HCT116 (cell line): ENCODE data around the gene ACOD1.

Experiments used
- CEBPB ChIP-seq: IDR thresholded peaks from 2 replicates; pipeline ENCODE4 v1.6.1; 2012; ENCODE audit warnings: low read depth
- ELF1 ChIP-seq: IDR thresholded peaks from 2 replicates; pipeline ENCODE4 v1.6.1; 2012; ENCODE audit warnings: low read depth, borderline replicate concordance
- FOSL1 ChIP-seq: IDR thresholded peaks from 2 replicates; pipeline ENCODE4 v1.6.1; 2012; ENCODE audit warnings: low read depth
- JUND ChIP-seq: IDR thresholded peaks from 2 replicates; pipeline ENCODE4 v1.6.1; 2012
- POLR2A ChIP-seq: IDR thresholded peaks from 2 replicates; pipeline ENCODE4 v1.7.0; 2011; ENCODE audit warnings: borderline replicate concordance; ENCODE audit not compliant: insufficient read depth, insufficient read length; ENCODE audit errors: extremely low read depth
- RAD21 ChIP-seq: IDR thresholded peaks from 2 replicates; pipeline ENCODE4 v1.6.1; 2012; ENCODE audit warnings: low read depth, mild to moderate bottlenecking
- SP1 ChIP-seq: IDR thresholded peaks from 2 replicates; pipeline ENCODE4 v1.6.1; 2012; ENCODE audit warnings: low read depth
- SRF ChIP-seq: IDR thresholded peaks from 2 replicates; pipeline ENCODE4 v1.6.1; 2012; ENCODE audit warnings: low read depth
- YY1 ChIP-seq: IDR thresholded peaks from 2 replicates; pipeline ENCODE4 v1.6.1; 2011; ENCODE audit warnings: low read length, low read depth, moderate library complexity, mild to moderate bottlenecking; ENCODE audit not compliant: insufficient replicate concordance; ENCODE audit errors: extremely low read depth
- ZNF274 ChIP-seq: fragments of 200-500 bp; sonication (Bioruptor generic); IDR thresholded peaks from 2 replicates; pipeline ENCODE4 v1.6.1; 2014; ENCODE audit warnings: mild to moderate bottlenecking, low read depth, low read length, inconsistent platforms
- TF ChIP-seq, protein P1 (sequence below), 3 experiments: fragments of 200-600 bp in 1 of 3; sonication (generic) in 1 of 3; IDR thresholded peaks in 2 of 3; conservative IDR thresholded peaks in 1 of 3; 2 replicates each; pipeline ENCODE4 v1.5.1; 2012 to 2017; ENCODE audit warnings: low read depth in 2 of 3, low read length in 2 of 3, antibody characterized with exemption in 1 of 3, borderline replicate concordance in 1 of 3, control low read depth in 1 of 3, mild to moderate bottlenecking in 1 of 3, mixed read lengths in 1 of 3, mixed run types in 1 of 3, moderate library complexity in 1 of 3; ENCODE audit not compliant: insufficient read depth in 1 of 3
- TF ChIP-seq, protein P2 (sequence below): IDR thresholded peaks from 2 replicates; pipeline ENCODE4 v1.6.1; 2012
- TF ChIP-seq, protein P3 (sequence below): IDR thresholded peaks from 2 replicates; pipeline ENCODE4 v1.6.1; 2012; ENCODE audit warnings: low read depth
- TF ChIP-seq, protein P4 (sequence below): IDR thresholded peaks from 2 replicates; pipeline ENCODE4 v1.6.1; 2012

DNA sequence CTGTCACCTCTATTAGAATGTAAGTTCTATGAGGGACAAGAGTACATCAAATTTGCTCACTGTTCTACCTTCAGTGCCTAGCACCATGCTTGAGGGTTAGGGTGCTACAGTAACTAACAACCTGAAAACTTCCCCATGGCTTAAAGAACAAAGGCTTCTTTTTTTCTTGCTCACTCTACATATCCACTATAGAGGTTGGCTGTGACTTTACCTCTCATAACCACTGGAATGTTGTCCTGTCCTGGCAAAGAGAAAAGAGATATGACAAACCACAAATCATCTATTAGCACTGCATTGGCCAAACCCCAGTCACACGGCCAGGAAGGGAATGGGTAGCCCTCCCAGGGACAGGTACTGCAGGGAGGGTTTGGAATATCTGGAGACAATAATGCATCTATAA, 23.2 kb upstream of the ACOD1 start:
- TF ChIP-seq POLR2A (no peak), SRF (no peak), YY1 (no peak), CEBPB (no peak), RAD21 (no peak), JUND (no peak), ZNF274 (no peak), SP1 (no peak), FOSL1 (no peak), ELF1 (no peak)
- TF ChIP-seq, protein P1, sequence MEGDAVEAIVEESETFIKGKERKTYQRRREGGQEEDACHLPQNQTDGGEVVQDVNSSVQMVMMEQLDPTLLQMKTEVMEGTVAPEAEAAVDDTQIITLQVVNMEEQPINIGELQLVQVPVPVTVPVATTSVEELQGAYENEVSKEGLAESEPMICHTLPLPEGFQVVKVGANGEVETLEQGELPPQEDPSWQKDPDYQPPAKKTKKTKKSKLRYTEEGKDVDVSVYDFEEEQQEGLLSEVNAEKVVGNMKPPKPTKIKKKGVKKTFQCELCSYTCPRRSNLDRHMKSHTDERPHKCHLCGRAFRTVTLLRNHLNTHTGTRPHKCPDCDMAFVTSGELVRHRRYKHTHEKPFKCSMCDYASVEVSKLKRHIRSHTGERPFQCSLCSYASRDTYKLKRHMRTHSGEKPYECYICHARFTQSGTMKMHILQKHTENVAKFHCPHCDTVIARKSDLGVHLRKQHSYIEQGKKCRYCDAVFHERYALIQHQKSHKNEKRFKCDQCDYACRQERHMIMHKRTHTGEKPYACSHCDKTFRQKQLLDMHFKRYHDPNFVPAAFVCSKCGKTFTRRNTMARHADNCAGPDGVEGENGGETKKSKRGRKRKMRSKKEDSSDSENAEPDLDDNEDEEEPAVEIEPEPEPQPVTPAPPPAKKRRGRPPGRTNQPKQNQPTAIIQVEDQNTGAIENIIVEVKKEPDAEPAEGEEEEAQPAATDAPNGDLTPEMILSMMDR (IDR thresholded peaks at IDR 0.05 in 2 of 3, conservative IDR thresholded peaks at IDR 0.05 in 1 of 3; ENCODE audit: borderline replicate concordance in 1 of 3, insufficient read depth in 1 of 3, low read depth in 2 of 3, low read length in 2 of 3) = no peak
- TF ChIP-seq, protein P2, sequence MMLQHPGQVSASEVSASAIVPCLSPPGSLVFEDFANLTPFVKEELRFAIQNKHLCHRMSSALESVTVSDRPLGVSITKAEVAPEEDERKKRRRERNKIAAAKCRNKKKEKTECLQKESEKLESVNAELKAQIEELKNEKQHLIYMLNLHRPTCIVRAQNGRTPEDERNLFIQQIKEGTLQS = no peak
- TF ChIP-seq, protein P3, sequence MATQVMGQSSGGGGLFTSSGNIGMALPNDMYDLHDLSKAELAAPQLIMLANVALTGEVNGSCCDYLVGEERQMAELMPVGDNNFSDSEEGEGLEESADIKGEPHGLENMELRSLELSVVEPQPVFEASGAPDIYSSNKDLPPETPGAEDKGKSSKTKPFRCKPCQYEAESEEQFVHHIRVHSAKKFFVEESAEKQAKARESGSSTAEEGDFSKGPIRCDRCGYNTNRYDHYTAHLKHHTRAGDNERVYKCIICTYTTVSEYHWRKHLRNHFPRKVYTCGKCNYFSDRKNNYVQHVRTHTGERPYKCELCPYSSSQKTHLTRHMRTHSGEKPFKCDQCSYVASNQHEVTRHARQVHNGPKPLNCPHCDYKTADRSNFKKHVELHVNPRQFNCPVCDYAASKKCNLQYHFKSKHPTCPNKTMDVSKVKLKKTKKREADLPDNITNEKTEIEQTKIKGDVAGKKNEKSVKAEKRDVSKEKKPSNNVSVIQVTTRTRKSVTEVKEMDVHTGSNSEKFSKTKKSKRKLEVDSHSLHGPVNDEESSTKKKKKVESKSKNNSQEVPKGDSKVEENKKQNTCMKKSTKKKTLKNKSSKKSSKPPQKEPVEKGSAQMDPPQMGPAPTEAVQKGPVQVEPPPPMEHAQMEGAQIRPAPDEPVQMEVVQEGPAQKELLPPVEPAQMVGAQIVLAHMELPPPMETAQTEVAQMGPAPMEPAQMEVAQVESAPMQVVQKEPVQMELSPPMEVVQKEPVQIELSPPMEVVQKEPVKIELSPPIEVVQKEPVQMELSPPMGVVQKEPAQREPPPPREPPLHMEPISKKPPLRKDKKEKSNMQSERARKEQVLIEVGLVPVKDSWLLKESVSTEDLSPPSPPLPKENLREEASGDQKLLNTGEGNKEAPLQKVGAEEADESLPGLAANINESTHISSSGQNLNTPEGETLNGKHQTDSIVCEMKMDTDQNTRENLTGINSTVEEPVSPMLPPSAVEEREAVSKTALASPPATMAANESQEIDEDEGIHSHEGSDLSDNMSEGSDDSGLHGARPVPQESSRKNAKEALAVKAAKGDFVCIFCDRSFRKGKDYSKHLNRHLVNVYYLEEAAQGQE = no peak
- TF ChIP-seq, protein P4, sequence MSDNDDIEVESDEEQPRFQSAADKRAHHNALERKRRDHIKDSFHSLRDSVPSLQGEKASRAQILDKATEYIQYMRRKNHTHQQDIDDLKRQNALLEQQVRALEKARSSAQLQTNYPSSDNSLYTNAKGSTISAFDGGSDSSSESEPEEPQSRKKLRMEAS = no peak
